Sigmoid colon (tissue), 7 donors: Measurements from ENCODE around the gene VPS13D. TPM values are rescaled to one million over a fixed set of nuclear protein-coding genes. Genes with fewer than 3 reads are reported as not detected.

Experiments
- DNase-seq: peaks from one replicate; pipeline ENCODE4 v3.0.0-alpha.2; 2019
- H3K27ac ChIP-seq, 4 donors: fragments of 200-600 bp; sonication (generic); one replicate each; pipeline ENCODE4 v1.5.1; 2016 to 2019; ENCODE audit warnings: mild to moderate bottlenecking in 1 of 4
- H3K27me3 ChIP-seq, 3 donors: fragments of 200-600 bp; sonication (generic); one replicate each; pipeline ENCODE4 v1.5.1; 2019; ENCODE audit warnings: mild to moderate bottlenecking in 1 of 3
- H3K36me3 ChIP-seq, 4 donors: fragments of 200-600 bp; sonication (generic); one replicate each; pipeline ENCODE4 v1.5.1; 2016 to 2019
- H3K4me1 ChIP-seq, 4 donors: fragments of 200-600 bp; sonication (generic); one replicate each; pipeline ENCODE4 v1.5.1; 2017 to 2019
- H3K4me3 ChIP-seq, 4 donors: fragments of 200-600 bp; sonication (generic); one replicate each; pipeline ENCODE4 v1.5.1; 2017 to 2019; ENCODE audit warnings: mild to moderate bottlenecking in 2 of 4, moderate library complexity in 1 of 4
- H3K9me3 ChIP-seq, 4 donors: fragments of 200-600 bp in 3 of 4; sonication (generic) in 3 of 4; one replicate each; pipeline versions ENCODE4 v1.5.1 to v1.6.1; 2013 to 2019
- EP300 ChIP-seq, 4 donors: sonication (generic); formaldehyde crosslinking; IDR thresholded peaks; one replicate each; pipeline ENCODE4 v1.6.1; 2017; ENCODE audit warnings: antibody characterized with exemption in 4 of 4
- POLR2A ChIP-seq, 2 donors: fragments of 450-650 bp; IDR thresholded peaks; one replicate each; pipeline ENCODE4 v1.6.1; 2016; ENCODE audit warnings: antibody characterized with exemption in 2 of 2, mild to moderate bottlenecking in 2 of 2, moderate library complexity in 2 of 2
- POLR2AphosphoS5 ChIP-seq, 4 donors: sonication (generic); formaldehyde crosslinking; IDR thresholded peaks; one replicate each; pipeline ENCODE4 v1.6.1; 2017; ENCODE audit warnings: antibody characterized with exemption in 4 of 4
- WGBS, 2 donors: extraction: QIAGEN DNeasy Blood & Tissue Kit; methylation state at CpG; one replicate each; pipeline ENCODE4 v1.1.7; 2013; 5-methylcytosine and 5-hydroxymethylcytosine counted together
- intact Hi-C: fragments of 100-400 bp; cut with DNase I; formaldehyde crosslinking; loops from one replicate; pipeline ENCODE4 v1.15.1; 2023
- polyA plus RNA-seq, 3 donors: library from polyadenylated mRNA; stranded (reverse); fragments of 200-250 nt; gene quantifications; one replicate each; pipeline ENCODE4 v1.2.3, GENCODE V29; 2013
- total RNA-seq, 4 donors: library from RNA; depleted of rRNA; stranded (reverse); fragments of >200 nt; gene quantifications; one replicate each; pipeline ENCODE4 v1.1.0, GENCODE V29; 2016
- TF ChIP-seq, protein P1 (sequence below), 4 experiments: fragments of 450-650 bp in 3 of 4; fragments of 200-600 bp in 1 of 4; IDR thresholded peaks; one replicate each; pipeline ENCODE4 v1.5.1; 2016 to 2019; ENCODE audit warnings: antibody characterized with exemption in 4 of 4, mild to moderate bottlenecking in 3 of 4, moderate library complexity in 2 of 4
- donor health status: healthy with polysubstance abuse.
- donor health status: Bipolar disorder and iron deficiency.
- donor health status: healthy.

The VPS13D gene
- total and polyA plus RNA-seq, 7 donors = 7.6 to 90.8 (median 49.7) TPM

DNA sequence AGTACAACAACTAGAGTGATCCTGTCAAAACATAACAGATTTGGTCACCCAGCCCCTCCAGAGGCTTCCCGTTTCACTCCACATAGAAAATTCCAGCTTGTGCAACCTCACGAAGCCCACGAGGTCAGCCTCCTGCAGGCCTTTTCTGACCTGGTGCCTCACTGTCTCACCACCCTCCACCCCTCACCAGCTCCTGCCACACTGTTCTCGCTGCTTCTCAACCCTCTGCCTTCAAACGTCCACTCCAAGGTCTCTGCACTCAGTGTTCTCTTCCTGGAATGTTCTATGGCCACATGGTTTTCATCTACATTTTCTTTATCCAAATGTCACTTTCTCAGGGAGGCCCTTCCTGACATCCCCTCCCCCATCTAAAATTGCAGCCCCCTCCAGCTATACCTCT, 209.2 kb downstream of the VPS13D start:
- no peaks in the 10 kb centered on the region for H3K9me3 ChIP-seq
- H3K4me1 ChIP-seq = peaks cover 0 to 43% (median 30%) of the 10 kb centered on the region in 4 donors
- no peak overlapping the region for H3K4me3 ChIP-seq
- 85 to 92% methylated on average over 5 of the region's 5 CpGs for WGBS, 2 donors
- TF ChIP-seq POLR2AphosphoS5 (IDR thresholded peaks at IDR 0.05) = peak in 3 of 4 donors; percentile 53 to 74 (median 57)
- no peak for TF ChIP-seq POLR2A (IDR thresholded peaks at IDR 0.05)
- TF ChIP-seq, protein P1, sequence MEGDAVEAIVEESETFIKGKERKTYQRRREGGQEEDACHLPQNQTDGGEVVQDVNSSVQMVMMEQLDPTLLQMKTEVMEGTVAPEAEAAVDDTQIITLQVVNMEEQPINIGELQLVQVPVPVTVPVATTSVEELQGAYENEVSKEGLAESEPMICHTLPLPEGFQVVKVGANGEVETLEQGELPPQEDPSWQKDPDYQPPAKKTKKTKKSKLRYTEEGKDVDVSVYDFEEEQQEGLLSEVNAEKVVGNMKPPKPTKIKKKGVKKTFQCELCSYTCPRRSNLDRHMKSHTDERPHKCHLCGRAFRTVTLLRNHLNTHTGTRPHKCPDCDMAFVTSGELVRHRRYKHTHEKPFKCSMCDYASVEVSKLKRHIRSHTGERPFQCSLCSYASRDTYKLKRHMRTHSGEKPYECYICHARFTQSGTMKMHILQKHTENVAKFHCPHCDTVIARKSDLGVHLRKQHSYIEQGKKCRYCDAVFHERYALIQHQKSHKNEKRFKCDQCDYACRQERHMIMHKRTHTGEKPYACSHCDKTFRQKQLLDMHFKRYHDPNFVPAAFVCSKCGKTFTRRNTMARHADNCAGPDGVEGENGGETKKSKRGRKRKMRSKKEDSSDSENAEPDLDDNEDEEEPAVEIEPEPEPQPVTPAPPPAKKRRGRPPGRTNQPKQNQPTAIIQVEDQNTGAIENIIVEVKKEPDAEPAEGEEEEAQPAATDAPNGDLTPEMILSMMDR (IDR thresholded peaks at IDR 0.05) = no peak
- peak in 1 of 4 donors; percentile 72 for TF ChIP-seq EP300 (IDR thresholded peaks at IDR 0.05)
- no peak for DNase-seq
- no peaks in the 10 kb centered on the region for H3K36me3 ChIP-seq
- intact Hi-C loops = no loop called here
- H3K27ac ChIP-seq = peak overlapping the region in 3 of 4 donors; percentile 35 to 63 (median 44)
- H3K27me3 ChIP-seq = no peaks in the 10 kb centered on the region

DNA sequence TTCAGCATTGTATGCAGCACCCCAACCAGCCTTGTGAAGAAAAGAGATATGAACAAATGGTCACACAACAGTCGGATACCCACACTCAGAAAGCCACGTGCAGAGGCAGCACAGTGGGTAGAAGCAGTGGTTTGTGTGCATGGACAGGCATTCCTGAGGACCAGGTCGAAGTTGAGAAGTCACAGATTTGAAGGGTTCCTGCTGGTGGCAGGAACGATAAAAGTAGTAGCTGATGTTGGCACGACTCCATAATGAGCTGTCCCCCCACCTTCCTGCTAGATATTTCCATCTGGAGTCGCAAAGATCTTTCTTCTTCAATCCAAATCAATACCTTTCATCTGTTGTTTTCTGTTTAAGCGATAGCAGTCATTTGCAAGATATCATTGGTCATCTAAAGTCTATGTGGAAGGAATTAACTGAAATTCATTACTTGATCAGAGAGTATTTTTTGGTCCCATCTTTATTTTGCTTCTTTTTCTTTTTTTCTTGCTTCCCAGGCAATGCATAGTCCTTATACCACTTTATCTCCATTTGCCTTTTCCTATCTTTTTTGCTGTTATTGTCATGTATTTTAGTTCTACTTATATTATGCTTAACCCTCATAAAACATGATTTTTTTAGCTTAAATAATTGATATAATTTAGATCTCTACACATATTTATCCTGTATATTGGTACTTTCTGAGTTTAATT, 211.7 kb downstream of the VPS13D start:
- Histone ChIP-seq H3K4me3 (no peak overlapping the region), H3K27me3 (no peaks in the 10 kb centered on the region), H3K9me3 (no peaks in the 10 kb centered on the region), H3K27ac (no peak overlapping the region), H3K36me3 (no peaks in the 10 kb centered on the region), H3K4me1 (peaks cover 0 to 34% (median 19%) of the 10 kb centered on the region in 4 donors)
- TF ChIP-seq, protein P1 (IDR thresholded peaks at IDR 0.05) = no peak
- TF ChIP-seq POLR2AphosphoS5 (IDR thresholded peaks at IDR 0.05) (no peak), POLR2A (IDR thresholded peaks at IDR 0.05) (no peak), EP300 (IDR thresholded peaks at IDR 0.05) (no peak)
- 84 to 89% methylated on average over 7 of the region's 7 CpGs for WGBS, 2 donors
- intact Hi-C loops = no loop called here
- no peak for DNase-seq

DNA sequence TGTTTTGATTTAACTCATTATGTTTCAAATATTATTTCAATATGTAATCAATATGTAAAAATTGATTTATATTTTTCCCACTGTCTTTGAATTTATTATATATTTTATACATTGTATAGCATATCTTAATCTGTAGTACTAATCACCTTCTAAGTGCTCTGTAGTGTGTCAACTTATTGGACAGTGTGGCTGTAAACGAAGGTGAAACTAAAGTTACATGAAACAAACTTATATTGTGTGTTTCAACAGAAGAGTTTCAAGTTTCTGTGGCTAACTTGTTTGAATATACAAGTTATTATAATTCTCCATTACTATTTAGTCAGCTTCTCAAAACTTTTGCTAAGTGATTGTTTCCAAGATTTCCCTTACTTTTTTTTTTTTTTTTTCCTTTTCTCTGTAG, 212.4 kb downstream of the VPS13D start:
- no peaks in the 10 kb centered on the region for H3K9me3 ChIP-seq
- no peak for DNase-seq
- H3K27me3 ChIP-seq = no peaks in the 10 kb centered on the region
- H3K36me3 ChIP-seq = no peaks in the 10 kb centered on the region
- H3K4me3 ChIP-seq = no peak overlapping the region
- intact Hi-C loops = no loop called here
- H3K4me1 ChIP-seq = peaks cover 0 to 40% (median 22%) of the 10 kb centered on the region in 4 donors
- WGBS, 2 donors = 82 to 87% methylated on average over 1 of the region's 1 CpG
- H3K27ac ChIP-seq = no peak overlapping the region
- TF ChIP-seq POLR2AphosphoS5 (IDR thresholded peaks at IDR 0.05) = no peak
- TF ChIP-seq, protein P1 (IDR thresholded peaks at IDR 0.05) = no peak
- TF ChIP-seq POLR2A (IDR thresholded peaks at IDR 0.05) = no peak
- TF ChIP-seq EP300 (IDR thresholded peaks at IDR 0.05) = no peak

DNA sequence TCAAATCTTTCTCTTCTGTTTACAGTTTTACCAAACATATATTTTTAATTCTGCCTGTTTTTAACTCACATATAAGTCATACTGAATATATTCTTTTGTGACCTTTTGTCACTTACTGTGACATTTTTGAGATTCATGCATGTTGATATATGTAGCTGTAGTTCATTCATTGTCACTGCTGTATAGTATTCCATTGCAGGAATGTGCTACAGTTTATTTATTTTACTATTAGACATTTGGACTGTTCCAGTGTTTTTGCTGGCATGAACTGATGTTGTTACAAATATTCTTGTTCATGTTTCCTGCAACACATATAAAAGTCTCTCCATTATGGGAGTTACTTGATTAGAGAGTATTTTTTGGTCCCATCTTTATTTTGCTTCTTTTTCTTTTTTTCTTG, 213.3 kb downstream of the VPS13D start:
- Histone ChIP-seq H3K4me3 (no peak overlapping the region), H3K27me3 (no peaks in the 10 kb centered on the region), H3K9me3 (no peaks in the 10 kb centered on the region), H3K36me3 (no peaks in the 10 kb centered on the region), H3K4me1 (peaks cover 0 to 49% (median 30%) of the 10 kb centered on the region in 4 donors), H3K27ac (no peak overlapping the region)
- DNase-seq = no peak
- intact Hi-C loops = no loop called here
- TF ChIP-seq EP300 (IDR thresholded peaks at IDR 0.05) (no peak), POLR2AphosphoS5 (IDR thresholded peaks at IDR 0.05) (no peak), POLR2A (IDR thresholded peaks at IDR 0.05) (no peak)
- TF ChIP-seq, protein P1 (IDR thresholded peaks at IDR 0.05) = no peak
